Measurements from ENCODE around the gene YBEY. TPM values are rescaled to one million over a fixed set of nuclear protein-coding genes. Genes with fewer than 3 reads are reported as not detected.

YBEY gene
- total RNA-seq, 1 donor from 2014 or later, result 13.5 TPM

GRCh38 chr21:46246345-46246744 is 39.8 kb upstream of the YBEY start:
- TF ChIP-seq CTCF (IDR thresholded peaks at IDR 0.05; ENCODE audit: insufficient read depth, low read depth, low read length) (no peak), EZH2 (IDR thresholded peaks at IDR 0.05; ENCODE audit: insufficient read depth, low read length) (no peak)
- Histone ChIP-seq H2AFZ (ENCODE audit: low read depth, low read length) (no peak overlapping the region), H3K27ac (ENCODE audit: low read depth, low read length) (no peak overlapping the region), H3K9me3 (ENCODE audit: insufficient read depth, low read depth, low read length) (no peaks in the 10 kb centered on the region), H3K9ac (ENCODE audit: low read length) (no peak overlapping the region), H4K20me1 (ENCODE audit: insufficient read depth, low read length) (peaks cover 27% of the 10 kb centered on the region), H3K79me2 (ENCODE audit: insufficient read depth, low read length) (no peaks in the 10 kb centered on the region), H3K27me3 (ENCODE audit: insufficient read depth, low read length) (no peaks in the 10 kb centered on the region), H3K4me1 (ENCODE audit: insufficient read depth, low read length) (no peaks in the 10 kb centered on the region), H3K36me3 (ENCODE audit: insufficient read depth, low read length) (peaks cover 49% of the 10 kb centered on the region), H3K4me3 (ENCODE audit: insufficient read depth, low read depth, low read length) (no peak overlapping the region), H3K4me2 (ENCODE audit: low read length) (no peak overlapping the region)
- H3K9me3 Mint-ChIP-seq (ENCODE audit: unreplicated experiment), result no peaks in the 10 kb centered on the region
- no peak overlapping the region for H3K4me3 Mint-ChIP-seq (ENCODE audit: unreplicated experiment)
- H3K36me3 Mint-ChIP-seq (ENCODE audit: low read depth, unreplicated experiment), result peaks cover 25% of the 10 kb centered on the region
- no peaks in the 10 kb centered on the region for H3K27me3 Mint-ChIP-seq (ENCODE audit: low read depth, unreplicated experiment)
- FAIRE-seq (no peak), DNase-seq (ENCODE audit: low read depth) (no peak)
- no peaks in the 10 kb centered on the region for H3K4me1 Mint-ChIP-seq (ENCODE audit: low read depth, unreplicated experiment)
- H3K27ac Mint-ChIP-seq (ENCODE audit: unreplicated experiment), result no peak overlapping the region

- no peaks in the 10 kb centered on the region for H3K4me1 ChIP-seq (ENCODE audit: insufficient read depth, low read length)
- Mint-ChIP-seq H3K27me3 (ENCODE audit: low read depth, unreplicated experiment) (no peaks in the 10 kb centered on the region), H3K4me3 (ENCODE audit: unreplicated experiment) (no peak overlapping the region), H3K36me3 (ENCODE audit: low read depth, unreplicated experiment) (peaks cover 28% of the 10 kb centered on the region), H3K9me3 (ENCODE audit: unreplicated experiment) (no peaks in the 10 kb centered on the region), H3K27ac (ENCODE audit: unreplicated experiment) (no peak overlapping the region), H3K4me1 (ENCODE audit: low read depth, unreplicated experiment) (no peaks in the 10 kb centered on the region)
- no peak overlapping the region for H3K4me2 ChIP-seq (ENCODE audit: low read length)
- no peak for FAIRE-seq
- H3K79me2 ChIP-seq (ENCODE audit: insufficient read depth, low read length), result no peaks in the 10 kb centered on the region
- H3K27me3 ChIP-seq (ENCODE audit: insufficient read depth, low read length), result no peaks in the 10 kb centered on the region
- H3K36me3 ChIP-seq (ENCODE audit: insufficient read depth, low read length), result peaks cover 38% of the 10 kb centered on the region
- no peak overlapping the region for H3K9ac ChIP-seq (ENCODE audit: low read length)
- no peak overlapping the region for H2AFZ ChIP-seq (ENCODE audit: low read depth, low read length)
- TF ChIP-seq CTCF (IDR thresholded peaks at IDR 0.05; ENCODE audit: insufficient read depth, low read depth, low read length), result no peak
- no peak for TF ChIP-seq EZH2 (IDR thresholded peaks at IDR 0.05; ENCODE audit: insufficient read depth, low read length)
- H3K4me3 ChIP-seq (ENCODE audit: insufficient read depth, low read depth, low read length), result no peak overlapping the region
- H3K9me3 ChIP-seq (ENCODE audit: insufficient read depth, low read depth, low read length), result no peaks in the 10 kb centered on the region
- no peak for DNase-seq (ENCODE audit: low read depth)
- H4K20me1 ChIP-seq (ENCODE audit: insufficient read depth, low read length), result peaks cover 23% of the 10 kb centered on the region
- no peak overlapping the region for H3K27ac ChIP-seq (ENCODE audit: low read depth, low read length)
Observed at GRCh38 chr21:46247699-46248421, 38.3 kb upstream of the YBEY start.

GRCh38 chr21:46248422-46248782 is 37.7 kb upstream of the YBEY start:
- no peak overlapping the region for H3K4me2 ChIP-seq (ENCODE audit: low read length)
- no peak overlapping the region for H3K4me3 ChIP-seq (ENCODE audit: insufficient read depth, low read depth, low read length)
- no peak for FAIRE-seq
- no peaks in the 10 kb centered on the region for H3K9me3 ChIP-seq (ENCODE audit: insufficient read depth, low read depth, low read length)
- H3K79me2 ChIP-seq (ENCODE audit: insufficient read depth, low read length), result no peaks in the 10 kb centered on the region
- DNase-seq (ENCODE audit: low read depth), result no peak
- no peaks in the 10 kb centered on the region for H3K4me1 ChIP-seq (ENCODE audit: insufficient read depth, low read length)
- Mint-ChIP-seq H3K36me3 (ENCODE audit: low read depth, unreplicated experiment) (peaks cover 28% of the 10 kb centered on the region), H3K9me3 (ENCODE audit: unreplicated experiment) (no peaks in the 10 kb centered on the region), H3K27me3 (ENCODE audit: low read depth, unreplicated experiment) (no peaks in the 10 kb centered on the region), H3K27ac (ENCODE audit: unreplicated experiment) (no peak overlapping the region), H3K4me3 (ENCODE audit: unreplicated experiment) (no peak overlapping the region), H3K4me1 (ENCODE audit: low read depth, unreplicated experiment) (no peaks in the 10 kb centered on the region)
- no peak overlapping the region for H3K9ac ChIP-seq (ENCODE audit: low read length)
- TF ChIP-seq CTCF (IDR thresholded peaks at IDR 0.05; ENCODE audit: insufficient read depth, low read depth, low read length) (no peak), EZH2 (IDR thresholded peaks at IDR 0.05; ENCODE audit: insufficient read depth, low read length) (no peak)
- peaks cover 35% of the 10 kb centered on the region for H3K36me3 ChIP-seq (ENCODE audit: insufficient read depth, low read length)
- H3K27me3 ChIP-seq (ENCODE audit: insufficient read depth, low read length), result no peaks in the 10 kb centered on the region
- H3K27ac ChIP-seq (ENCODE audit: low read depth, low read length), result no peak overlapping the region
- no peak overlapping the region for H2AFZ ChIP-seq (ENCODE audit: low read depth, low read length)
- peaks cover 24% of the 10 kb centered on the region for H4K20me1 ChIP-seq (ENCODE audit: insufficient read depth, low read length)
